ENCODE results near the gene TEKTIP1. TPM values are rescaled to one million over a fixed set of nuclear protein-coding genes. Genes with fewer than 3 reads are reported as not detected.

TEKTIP1 gene
- total RNA-seq, 6 experiments from 2014 or later: 1.1 to 1.6 (median 1.3) TPM; not detected in 3

DNA sequence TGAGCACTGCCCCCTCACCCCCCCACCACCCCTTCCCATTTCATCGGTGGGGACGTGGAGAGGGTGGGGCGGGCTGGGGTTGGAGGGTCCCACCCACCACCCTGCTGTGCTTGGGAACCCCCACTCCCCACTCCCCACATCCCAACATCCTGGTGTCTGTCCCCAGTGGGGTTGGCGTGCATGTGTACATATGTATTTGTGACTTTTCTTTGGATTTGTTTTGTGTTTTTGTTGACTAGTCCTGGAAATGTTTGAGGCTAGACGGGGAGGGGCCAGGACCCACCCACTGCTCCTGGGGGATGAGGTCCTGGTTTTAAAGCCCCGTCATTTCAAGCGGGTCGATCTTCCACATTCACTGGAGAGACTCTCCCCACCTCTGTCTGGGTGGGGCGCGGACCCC is 3.0 kb upstream of the TEKTIP1 start:
- ATAC-seq (no peak), DNase-seq (no peak)
- no peak for TF ChIP-seq POLR2A (IDR thresholded peaks at IDR 0.05)
- TF ChIP-seq, protein P1, sequence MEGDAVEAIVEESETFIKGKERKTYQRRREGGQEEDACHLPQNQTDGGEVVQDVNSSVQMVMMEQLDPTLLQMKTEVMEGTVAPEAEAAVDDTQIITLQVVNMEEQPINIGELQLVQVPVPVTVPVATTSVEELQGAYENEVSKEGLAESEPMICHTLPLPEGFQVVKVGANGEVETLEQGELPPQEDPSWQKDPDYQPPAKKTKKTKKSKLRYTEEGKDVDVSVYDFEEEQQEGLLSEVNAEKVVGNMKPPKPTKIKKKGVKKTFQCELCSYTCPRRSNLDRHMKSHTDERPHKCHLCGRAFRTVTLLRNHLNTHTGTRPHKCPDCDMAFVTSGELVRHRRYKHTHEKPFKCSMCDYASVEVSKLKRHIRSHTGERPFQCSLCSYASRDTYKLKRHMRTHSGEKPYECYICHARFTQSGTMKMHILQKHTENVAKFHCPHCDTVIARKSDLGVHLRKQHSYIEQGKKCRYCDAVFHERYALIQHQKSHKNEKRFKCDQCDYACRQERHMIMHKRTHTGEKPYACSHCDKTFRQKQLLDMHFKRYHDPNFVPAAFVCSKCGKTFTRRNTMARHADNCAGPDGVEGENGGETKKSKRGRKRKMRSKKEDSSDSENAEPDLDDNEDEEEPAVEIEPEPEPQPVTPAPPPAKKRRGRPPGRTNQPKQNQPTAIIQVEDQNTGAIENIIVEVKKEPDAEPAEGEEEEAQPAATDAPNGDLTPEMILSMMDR (IDR thresholded peaks at IDR 0.05): no peak
- H3K36me3 ChIP-seq: peaks cover 0 to 51% (median 9%) of the 10 kb centered on the region in 4 donors
- intact Hi-C loops (cut with DNase I): no loop called here
- H3K27me3 ChIP-seq: no peaks in the 10 kb centered on the region
- no peak overlapping the region for H3K27ac ChIP-seq
- H3K4me3 ChIP-seq: no peak overlapping the region
- no peaks in the 10 kb centered on the region for H3K4me1 ChIP-seq
- H3K9me3 ChIP-seq: no peaks in the 10 kb centered on the region
- 97% methylated on average over 4 of the region's 10 CpGs for WGBS (ENCODE audit: insufficient coverage, low coverage, low lambda C conversion rate, missing lambda C conversion rate)

GRCh38 chr19:3536429-3537100 is 2.4 kb upstream of the TEKTIP1 start:
- Histone ChIP-seq H3K27ac (no peak overlapping the region), H3K4me1 (no peaks in the 10 kb centered on the region), H3K4me3 (no peak overlapping the region), H3K36me3 (peaks cover 0 to 46% (median 6%) of the 10 kb centered on the region in 4 donors), H3K27me3 (no peaks in the 10 kb centered on the region), H3K9me3 (no peaks in the 10 kb centered on the region)
- TF ChIP-seq, protein P1 (IDR thresholded peaks at IDR 0.05): no peak
- no peak for TF ChIP-seq POLR2A (IDR thresholded peaks at IDR 0.05)
- intact Hi-C loops (cut with DNase I): no loop called here
- peak in 1 of 3 donors; percentile 53 for DNase-seq
- 85% methylated on average over 6 of the region's 27 CpGs for WGBS (ENCODE audit: insufficient coverage, low coverage, low lambda C conversion rate, missing lambda C conversion rate)
- ATAC-seq: no peak

- Histone ChIP-seq H3K27me3 (no peaks in the 10 kb centered on the region), H3K4me3 (no peak overlapping the region), H3K36me3 (peaks cover 0 to 41% (median 6%) of the 10 kb centered on the region in 4 donors), H3K27ac (no peak overlapping the region), H3K9me3 (no peaks in the 10 kb centered on the region), H3K4me1 (no peaks in the 10 kb centered on the region)
- intact Hi-C loops (cut with DNase I): no loop called here
- 91% methylated on average over 6 of the region's 13 CpGs for WGBS (ENCODE audit: insufficient coverage, low coverage, low lambda C conversion rate, missing lambda C conversion rate)
- DNase-seq: peak in 1 of 3 donors; percentile 50
- ATAC-seq: no peak
- TF ChIP-seq, protein P1 (IDR thresholded peaks at IDR 0.05): no peak
- no peak for TF ChIP-seq POLR2A (IDR thresholded peaks at IDR 0.05)
These were observed 1.9 kb upstream of the TEKTIP1 start for GRCh38 chr19:3537101-3537437.

DNA sequence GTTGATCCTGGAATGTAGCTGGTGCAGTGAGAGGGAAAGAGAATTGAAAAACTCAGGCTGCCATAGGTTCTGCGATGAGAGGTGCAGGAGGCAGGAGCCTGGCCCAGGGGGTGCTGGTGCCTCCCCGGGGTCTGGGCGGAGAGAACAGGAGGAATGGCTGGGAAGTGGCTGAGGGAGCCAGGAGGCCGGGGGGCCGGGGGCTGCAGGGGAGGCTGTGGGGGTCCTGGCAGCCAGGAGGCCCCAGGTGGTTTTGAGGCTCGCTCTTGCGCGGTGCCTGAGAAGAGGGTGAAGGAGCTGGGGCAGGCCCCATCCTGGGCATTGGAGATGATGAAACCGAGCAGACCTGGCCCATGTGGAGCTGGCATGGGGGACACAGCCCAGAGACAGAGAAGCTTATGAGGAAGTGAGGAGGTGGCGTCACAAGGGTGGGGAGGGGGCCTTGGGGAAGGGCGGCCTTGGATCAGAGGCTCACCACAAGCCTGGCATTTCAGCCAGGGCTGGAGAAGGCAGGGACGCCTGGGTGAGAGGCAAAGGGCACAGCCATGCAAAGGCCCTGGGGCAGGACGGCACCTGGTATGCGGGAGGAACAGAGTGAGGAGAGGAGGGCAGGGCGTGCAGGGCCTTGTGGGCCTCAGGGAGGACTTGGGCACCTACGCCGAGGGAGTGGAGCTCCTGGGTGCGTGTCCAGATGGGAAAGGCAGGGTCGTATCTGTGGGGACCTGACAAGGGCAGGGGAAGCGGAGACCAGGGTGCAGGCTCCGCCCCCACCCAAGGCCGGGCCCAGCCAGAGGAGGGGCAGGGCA is 1.3 kb upstream of the TEKTIP1 start:
- Histone ChIP-seq H3K36me3 (peaks cover 0 to 35% (median 2%) of the 10 kb centered on the region in 4 donors), H3K4me1 (no peaks in the 10 kb centered on the region), H3K27ac (no peak overlapping the region), H3K9me3 (no peaks in the 10 kb centered on the region), H3K27me3 (no peaks in the 10 kb centered on the region), H3K4me3 (no peak overlapping the region)
- 65% methylated on average over 9 of the region's 22 CpGs for WGBS (ENCODE audit: insufficient coverage, low coverage, low lambda C conversion rate, missing lambda C conversion rate)
- TF ChIP-seq, protein P1 (IDR thresholded peaks at IDR 0.05): no peak
- no peak for TF ChIP-seq POLR2A (IDR thresholded peaks at IDR 0.05)
- intact Hi-C loops (cut with DNase I): no loop called here
- ATAC-seq (peak; percentile 8 to 34 (median 10)), DNase-seq (peak in 1 of 3 donors; percentile 52)
